NT2/D1 (cell line): ENCODE data around the gene ARRB2.

Experiments
- DNase-seq: peaks from one replicate; pipeline ENCODE4 v3.0.0-alpha.2; 2011; ENCODE audit warnings: low read depth, low spot score
- H3K27me3 ChIP-seq: 2 replicates; pipeline ENCODE4 v1.6.0; 2011; ENCODE audit warnings: mild to moderate bottlenecking; ENCODE audit not compliant: insufficient read length, insufficient read depth
- H3K36me3 ChIP-seq: 2 replicates; pipeline ENCODE4 v1.6.1; 2011; ENCODE audit warnings: mild to moderate bottlenecking, low read length, mixed read lengths; ENCODE audit not compliant: insufficient read depth, insufficient read length
- H3K4me1 ChIP-seq: 2 replicates; pipeline ENCODE4 v1.5.1; 2011; ENCODE audit not compliant: insufficient read depth, insufficient read length
- H3K4me3 ChIP-seq: 2 replicates; pipeline ENCODE4 v1.5.1; 2011; ENCODE audit warnings: low read depth; ENCODE audit not compliant: insufficient read length
- H3K9ac ChIP-seq: 2 replicates; pipeline ENCODE4 v1.6.0; 2011; ENCODE audit warnings: low read depth; ENCODE audit not compliant: insufficient read length
- H3K9me3 ChIP-seq: 2 replicates; pipeline ENCODE4 v1.5.1; 2011; ENCODE audit warnings: mild to moderate bottlenecking, low read length; ENCODE audit not compliant: insufficient read depth
- SUZ12 ChIP-seq: IDR thresholded peaks from 2 replicates; pipeline ENCODE4 v1.6.1; 2011; ENCODE audit not compliant: insufficient read length, insufficient read depth; ENCODE audit errors: extremely low read depth
- YY1 ChIP-seq: IDR thresholded peaks from 2 replicates; pipeline ENCODE4 v1.6.1; 2011; ENCODE audit not compliant: insufficient read length, insufficient read depth
- ZNF274 ChIP-seq: IDR thresholded peaks from 2 replicates; pipeline ENCODE4 v1.6.1; 2011; ENCODE audit warnings: mild to moderate bottlenecking, low read depth, low read length

The ARRB2 gene

DNA sequence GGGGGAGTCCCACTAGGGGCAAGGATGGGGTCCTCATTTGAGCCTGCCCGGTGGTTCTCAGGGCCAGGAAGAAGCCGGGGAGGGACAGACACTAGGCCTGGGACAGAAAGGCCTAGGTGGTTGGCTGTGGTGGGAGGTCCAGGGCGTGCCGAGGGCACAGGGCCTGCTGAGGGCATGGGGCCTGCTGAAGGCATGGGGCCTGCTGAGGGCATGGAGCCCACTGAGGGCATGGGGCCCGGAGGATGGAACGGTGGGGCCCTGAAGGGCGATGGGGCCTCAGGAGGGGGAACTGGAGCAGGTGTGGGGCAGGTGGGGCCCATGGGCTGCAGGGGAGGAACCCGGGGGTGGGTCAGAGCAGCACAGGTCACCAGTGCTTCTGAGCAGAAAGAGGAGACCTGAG lies 37.7 kb upstream of the ARRB2 start:
- no peaks in the 10 kb centered on the region for H3K9me3 ChIP-seq
- no peak overlapping the region for H3K4me3 ChIP-seq
- no peak for DNase-seq
- no peak overlapping the region for H3K9ac ChIP-seq
- peaks cover 69% of the 10 kb centered on the region for H3K36me3 ChIP-seq
- no peaks in the 10 kb centered on the region for H3K27me3 ChIP-seq
- no peaks in the 10 kb centered on the region for H3K4me1 ChIP-seq
- no peak for TF ChIP-seq SUZ12
- TF ChIP-seq YY1: no peak
- no peak for TF ChIP-seq ZNF274

DNA sequence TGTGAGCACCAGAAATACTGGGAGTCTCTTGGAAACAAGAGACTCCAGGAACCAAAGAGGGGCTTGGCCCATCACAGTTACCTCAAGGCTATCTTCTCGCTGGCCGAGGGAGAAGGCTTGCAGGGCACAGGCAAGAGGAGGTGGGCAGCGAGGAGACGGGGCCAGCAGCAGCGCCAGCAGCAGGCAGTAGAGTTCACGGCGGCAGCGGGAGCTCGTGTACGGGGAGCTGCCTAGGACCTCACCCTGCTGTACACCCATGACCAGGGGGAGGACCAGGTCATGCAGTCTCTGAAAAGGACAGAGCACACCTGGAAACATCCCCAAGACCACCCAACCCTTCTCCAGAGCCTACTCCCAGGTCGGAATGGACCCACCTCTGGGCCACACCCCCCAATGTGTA lies 37.3 kb upstream of the ARRB2 start:
- Histone ChIP-seq H3K27me3 (no peaks in the 10 kb centered on the region), H3K4me3 (no peak overlapping the region), H3K9me3 (no peaks in the 10 kb centered on the region), H3K4me1 (no peaks in the 10 kb centered on the region), H3K36me3 (peaks cover 70% of the 10 kb centered on the region), H3K9ac (no peak overlapping the region)
- no peak for TF ChIP-seq YY1
- TF ChIP-seq ZNF274: no peak
- TF ChIP-seq SUZ12: no peak
- DNase-seq: no peak

DNA sequence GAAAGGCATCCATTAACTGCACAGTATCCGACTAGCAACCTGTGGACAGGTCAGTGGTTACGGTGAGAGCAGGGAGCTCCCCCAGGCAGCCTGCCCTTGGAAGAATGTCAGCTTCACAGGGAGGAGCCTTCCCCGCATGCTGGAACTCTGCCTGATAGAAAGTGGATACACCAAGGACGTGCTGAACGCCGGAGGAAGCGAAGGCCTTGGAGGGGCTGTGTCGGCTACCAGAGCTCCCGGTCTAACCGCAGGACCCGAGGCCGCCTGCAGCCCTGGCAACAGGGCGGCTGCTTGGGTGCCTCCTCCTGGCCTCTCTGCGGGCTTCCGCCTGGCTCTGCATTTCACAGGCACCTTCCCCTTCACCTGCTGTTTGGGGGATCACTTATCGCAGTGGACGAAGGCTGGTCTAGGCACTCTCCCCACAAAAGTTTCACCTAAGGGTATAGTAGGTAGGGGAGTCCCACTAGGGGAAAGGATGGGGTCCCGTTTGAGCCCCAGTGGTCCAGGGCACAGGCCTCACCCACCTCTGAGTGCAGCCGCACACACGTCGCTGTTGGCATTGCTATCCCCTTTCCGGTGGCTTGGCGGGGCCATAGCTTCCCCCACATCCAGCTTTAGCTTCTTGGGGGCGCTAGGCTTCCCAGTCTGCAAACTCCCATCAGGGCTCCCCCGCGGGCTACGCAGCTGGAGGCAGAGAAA lies 36.3 kb upstream of the ARRB2 start:
- no peak overlapping the region for H3K4me3 ChIP-seq
- no peaks in the 10 kb centered on the region for H3K4me1 ChIP-seq
- no peaks in the 10 kb centered on the region for H3K27me3 ChIP-seq
- peaks cover 77% of the 10 kb centered on the region for H3K36me3 ChIP-seq
- no peaks in the 10 kb centered on the region for H3K9me3 ChIP-seq
- DNase-seq: no peak
- H3K9ac ChIP-seq: no peak overlapping the region
- TF ChIP-seq SUZ12: no peak
- TF ChIP-seq YY1: no peak
- no peak for TF ChIP-seq ZNF274

DNA sequence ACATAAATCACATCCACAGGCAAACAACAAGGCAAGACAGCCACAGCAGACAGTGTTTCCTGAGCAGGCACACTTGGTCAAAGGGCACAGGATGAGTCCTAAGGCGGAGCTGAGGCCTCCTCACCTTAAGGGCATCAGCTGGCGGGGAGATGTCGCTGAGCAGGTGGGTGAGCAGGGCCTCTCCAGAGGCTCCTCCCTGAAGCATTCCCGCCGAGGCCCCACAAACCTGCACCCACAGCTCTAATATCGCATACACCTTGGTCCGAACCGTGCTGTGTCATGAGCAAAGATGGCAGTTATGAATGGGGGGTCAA lies 35.8 kb upstream of the ARRB2 start:
- Histone ChIP-seq H3K36me3 (peaks cover 77% of the 10 kb centered on the region), H3K4me1 (no peaks in the 10 kb centered on the region), H3K9ac (no peak overlapping the region), H3K27me3 (no peaks in the 10 kb centered on the region), H3K4me3 (no peak overlapping the region), H3K9me3 (no peaks in the 10 kb centered on the region)
- TF ChIP-seq SUZ12 (no peak), ZNF274 (no peak), YY1 (no peak)
- no peak for DNase-seq

DNA sequence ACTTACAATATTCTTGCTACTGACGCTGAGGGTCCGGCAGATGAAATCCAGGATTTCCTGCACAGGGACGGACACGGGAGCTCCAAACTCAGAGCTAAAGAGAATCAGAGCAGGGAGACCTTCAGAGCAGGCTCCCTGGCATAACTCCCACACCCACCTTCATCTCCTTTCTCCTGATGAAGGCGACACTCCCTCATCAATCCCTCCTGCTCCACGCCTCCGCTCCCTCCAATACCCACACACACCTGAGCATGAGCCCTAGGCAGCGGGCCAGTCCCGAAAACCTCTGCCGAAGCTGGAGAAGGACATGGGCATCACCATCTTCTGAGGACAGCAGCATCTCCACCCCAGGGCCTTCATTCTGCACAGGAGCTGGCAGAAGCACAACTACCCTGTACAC lies 34.6 kb upstream of the ARRB2 start:
- no peak for DNase-seq
- H3K4me3 ChIP-seq: no peak overlapping the region
- H3K27me3 ChIP-seq: no peaks in the 10 kb centered on the region
- H3K9ac ChIP-seq: no peak overlapping the region
- H3K9me3 ChIP-seq: no peaks in the 10 kb centered on the region
- no peaks in the 10 kb centered on the region for H3K4me1 ChIP-seq
- TF ChIP-seq SUZ12 (no peak), ZNF274 (no peak), YY1 (no peak)
- peaks cover 74% of the 10 kb centered on the region for H3K36me3 ChIP-seq

DNA sequence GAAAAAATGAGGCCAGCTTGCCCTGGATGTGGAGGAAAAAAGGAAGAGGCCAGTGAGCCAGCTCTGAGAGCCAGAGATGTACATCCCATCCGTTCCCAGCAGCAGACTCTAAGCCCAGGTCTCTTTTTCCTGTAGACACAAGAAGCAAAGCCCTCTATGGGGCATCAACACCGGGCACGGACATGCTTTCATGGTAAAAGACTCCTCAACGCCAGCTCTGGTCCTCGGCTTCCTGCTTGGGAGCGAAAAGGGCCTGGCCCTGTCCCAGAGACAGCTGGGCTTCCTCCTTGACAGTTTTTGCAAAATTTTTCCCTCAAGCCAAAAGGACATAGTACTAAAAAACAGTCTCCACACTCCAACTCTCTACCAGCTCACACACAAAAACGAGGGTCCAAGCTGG lies 33.6 kb upstream of the ARRB2 start:
- TF ChIP-seq SUZ12 (no peak), YY1 (no peak), ZNF274 (no peak)
- no peaks in the 10 kb centered on the region for H3K9me3 ChIP-seq
- no peak for DNase-seq
- no peak overlapping the region for H3K4me3 ChIP-seq
- peaks cover 71% of the 10 kb centered on the region for H3K36me3 ChIP-seq
- H3K27me3 ChIP-seq: no peaks in the 10 kb centered on the region
- H3K9ac ChIP-seq: no peak overlapping the region
- H3K4me1 ChIP-seq: no peaks in the 10 kb centered on the region

DNA sequence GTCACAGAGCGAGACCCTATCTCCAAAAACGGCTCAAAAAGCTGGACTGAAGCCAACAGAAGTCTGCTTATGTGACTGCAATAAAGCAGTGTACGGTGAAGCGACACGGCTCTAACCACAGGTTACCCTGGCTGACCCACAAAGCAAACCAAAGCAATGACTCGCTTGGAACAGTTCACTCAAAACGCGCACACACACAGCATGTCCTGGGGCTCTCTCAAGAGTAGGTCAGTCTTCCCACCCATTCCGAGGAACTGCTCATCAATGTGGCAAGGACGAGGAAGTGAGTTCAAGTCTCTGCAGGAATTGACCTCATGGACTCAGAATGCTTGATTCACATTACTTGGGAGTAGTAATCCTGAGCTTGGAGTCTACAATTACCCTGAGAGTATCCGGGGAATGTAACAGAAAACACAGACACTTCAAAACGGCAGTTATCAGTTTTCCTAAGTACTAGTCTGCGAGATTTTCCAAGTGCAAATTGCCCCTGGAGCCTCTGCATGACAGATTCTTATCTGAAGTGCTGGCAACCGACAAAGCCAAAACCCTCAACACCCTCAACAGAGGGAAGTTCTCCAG lies 31.9 kb upstream of the ARRB2 start:
- H3K4me1 ChIP-seq: no peaks in the 10 kb centered on the region
- H3K36me3 ChIP-seq: peaks cover 69% of the 10 kb centered on the region
- H3K27me3 ChIP-seq: no peaks in the 10 kb centered on the region
- no peak overlapping the region for H3K4me3 ChIP-seq
- no peak for DNase-seq
- TF ChIP-seq SUZ12: no peak
- no peak for TF ChIP-seq ZNF274
- H3K9ac ChIP-seq: no peak overlapping the region
- no peaks in the 10 kb centered on the region for H3K9me3 ChIP-seq
